ENCODE measurements around the gene PLD4.

PLD4 gene, protein sequence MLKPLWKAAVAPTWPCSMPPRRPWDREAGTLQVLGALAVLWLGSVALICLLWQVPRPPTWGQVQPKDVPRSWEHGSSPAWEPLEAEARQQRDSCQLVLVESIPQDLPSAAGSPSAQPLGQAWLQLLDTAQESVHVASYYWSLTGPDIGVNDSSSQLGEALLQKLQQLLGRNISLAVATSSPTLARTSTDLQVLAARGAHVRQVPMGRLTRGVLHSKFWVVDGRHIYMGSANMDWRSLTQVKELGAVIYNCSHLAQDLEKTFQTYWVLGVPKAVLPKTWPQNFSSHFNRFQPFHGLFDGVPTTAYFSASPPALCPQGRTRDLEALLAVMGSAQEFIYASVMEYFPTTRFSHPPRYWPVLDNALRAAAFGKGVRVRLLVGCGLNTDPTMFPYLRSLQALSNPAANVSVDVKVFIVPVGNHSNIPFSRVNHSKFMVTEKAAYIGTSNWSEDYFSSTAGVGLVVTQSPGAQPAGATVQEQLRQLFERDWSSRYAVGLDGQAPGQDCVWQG

GRCh38 chr14:104924421-104925213, at the start of gene PLD4:
PLD4 (plus strand) TSS chr14:104924879; CDS start chr14:104927141, 2,262 bp downstream.
- peaks cover 15% of the 10 kb centered on the region for H3K36me3 ChIP-seq
- peaks cover 15% of the 10 kb centered on the region; the same call in 1 of the 2 replicates for H4K20me1 ChIP-seq
- peaks cover 84% of the 10 kb centered on the region for H3K4me1 ChIP-seq
- peak within 1 kb of the TSS; percentile 100 for H3K4me2 ChIP-seq
- no peaks in the 10 kb centered on the region; the same call in 1 of the 2 replicates for H3K9me3 ChIP-seq
- peak within 1 kb of the TSS; percentile 70 for H3K4me3 ChIP-seq
- no peak for TF ChIP-seq Cebpa-rat (IDR thresholded peaks at IDR 0.05)
- H3K27me3 ChIP-seq: no peaks in the 10 kb centered on the region
- H3K27ac ChIP-seq: peak within 1 kb of the TSS; percentile 96
- H3K9ac ChIP-seq: peak within 1 kb of the TSS; percentile 87

DNA sequence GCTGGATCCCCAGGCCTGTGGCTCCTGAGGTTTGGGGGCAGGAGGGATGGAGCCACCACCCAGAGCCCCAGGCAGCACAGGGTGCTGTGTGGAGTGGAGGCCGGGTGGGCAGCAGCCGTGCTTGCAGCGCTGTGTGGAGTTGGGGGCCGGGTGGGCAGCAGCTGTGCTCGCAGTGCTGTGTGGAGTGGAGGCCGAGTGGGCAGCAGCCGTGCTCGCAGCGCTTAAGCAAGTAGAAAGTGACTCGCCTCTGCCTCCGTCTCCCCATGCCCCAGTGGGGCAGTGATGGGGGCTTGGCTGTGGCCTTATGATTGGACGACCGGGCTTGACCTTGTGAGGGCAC, 49.3 kb upstream of the PLD4 start:
- no peak overlapping the region for H3K4me2 ChIP-seq
- H3K27ac ChIP-seq: no peak overlapping the region
- no peaks in the 10 kb centered on the region for H3K9me3 ChIP-seq
- no peaks in the 10 kb centered on the region for H3K27me3 ChIP-seq
- peaks cover 42% of the 10 kb centered on the region for H3K4me1 ChIP-seq
- H3K36me3 ChIP-seq: no peaks in the 10 kb centered on the region; the same call in 1 of the 2 replicates
- H4K20me1 ChIP-seq: peaks cover 12% of the 10 kb centered on the region; the same call in 1 of the 2 replicates
- no peak overlapping the region for H3K4me3 ChIP-seq
- TF ChIP-seq Cebpa-rat (IDR thresholded peaks at IDR 0.05): no peak
- no peak overlapping the region for H3K9ac ChIP-seq

- no peaks in the 10 kb centered on the region; the same call in 1 of the 2 replicates for H3K36me3 ChIP-seq
- no peaks in the 10 kb centered on the region for H3K9me3 ChIP-seq
- no peak overlapping the region for H3K27ac ChIP-seq
- H4K20me1 ChIP-seq: 0 out of 2 replicates have a peak, but pooled peaks cover 9% of the 10 kb centered on the region
- no peak overlapping the region for H3K4me3 ChIP-seq
- H3K27me3 ChIP-seq: no peaks in the 10 kb centered on the region
- no peak for TF ChIP-seq Cebpa-rat (IDR thresholded peaks at IDR 0.05)
- H3K9ac ChIP-seq: no peak overlapping the region
- peaks cover 42% of the 10 kb centered on the region for H3K4me1 ChIP-seq
- H3K4me2 ChIP-seq: no peak overlapping the region
Observed at GRCh38 chr14:104875811-104876210, 48.9 kb upstream of the PLD4 start.

GRCh38 chr14:104876251-104876699, 48.4 kb upstream of the PLD4 start:
- no peak overlapping the region for H3K4me3 ChIP-seq
- H3K9ac ChIP-seq: no peak overlapping the region
- H3K4me2 ChIP-seq: 0 out of 2 replicates have a peak overlapping the region, but pooled peaks have one; percentile 1
- H3K27me3 ChIP-seq: no peaks in the 10 kb centered on the region
- H3K36me3 ChIP-seq: no peaks in the 10 kb centered on the region; the same call in 1 of the 2 replicates
- H4K20me1 ChIP-seq: 0 out of 2 replicates have a peak, but pooled peaks cover 9% of the 10 kb centered on the region
- no peak overlapping the region for H3K27ac ChIP-seq
- TF ChIP-seq Cebpa-rat (IDR thresholded peaks at IDR 0.05): no peak
- no peaks in the 10 kb centered on the region for H3K9me3 ChIP-seq
- peaks cover 47% of the 10 kb centered on the region for H3K4me1 ChIP-seq

- Histone ChIP-seq H3K4me2 (0 out of 2 replicates have a peak overlapping the region, but pooled peaks have one; percentile 1), H3K4me3 (no peak overlapping the region), H3K9me3 (no peaks in the 10 kb centered on the region), H3K27me3 (no peaks in the 10 kb centered on the region), H4K20me1 (0 out of 2 replicates have a peak, but pooled peaks cover 9% of the 10 kb centered on the region), H3K9ac (no peak overlapping the region), H3K36me3 (no peaks in the 10 kb centered on the region; the same call in 1 of the 2 replicates), H3K4me1 (peaks cover 57% of the 10 kb centered on the region), H3K27ac (no peak overlapping the region)
- TF ChIP-seq Cebpa-rat (IDR thresholded peaks at IDR 0.05): no peak
Observed at GRCh38 chr14:104877066-104877805, 47.4 kb upstream of the PLD4 start.

GRCh38 chr14:104877806-104878550, 46.7 kb upstream of the PLD4 start:
- H3K36me3 ChIP-seq: no peaks in the 10 kb centered on the region; the same call in 1 of the 2 replicates
- H3K9me3 ChIP-seq: no peaks in the 10 kb centered on the region
- peaks cover 57% of the 10 kb centered on the region for H3K4me1 ChIP-seq
- no peak overlapping the region for H3K4me2 ChIP-seq
- no peak for TF ChIP-seq Cebpa-rat (IDR thresholded peaks at IDR 0.05)
- H3K27ac ChIP-seq: no peak overlapping the region
- no peak overlapping the region for H3K9ac ChIP-seq
- H4K20me1 ChIP-seq: 0 out of 2 replicates have a peak, but pooled peaks cover 9% of the 10 kb centered on the region
- H3K4me3 ChIP-seq: no peak overlapping the region
- no peaks in the 10 kb centered on the region for H3K27me3 ChIP-seq

- no peak overlapping the region for H3K27ac ChIP-seq
- 0 out of 2 replicates have a peak, but pooled peaks cover 9% of the 10 kb centered on the region for H4K20me1 ChIP-seq
- no peak overlapping the region for H3K9ac ChIP-seq
- peaks cover 58% of the 10 kb centered on the region for H3K4me1 ChIP-seq
- H3K9me3 ChIP-seq: no peaks in the 10 kb centered on the region
- no peak overlapping the region for H3K4me2 ChIP-seq
- no peak for TF ChIP-seq Cebpa-rat (IDR thresholded peaks at IDR 0.05)
- H3K36me3 ChIP-seq: no peaks in the 10 kb centered on the region; the same call in 1 of the 2 replicates
- no peaks in the 10 kb centered on the region for H3K27me3 ChIP-seq
- H3K4me3 ChIP-seq: no peak overlapping the region
Observed at GRCh38 chr14:104878582-104878981, 46.1 kb upstream of the PLD4 start.

- no peak overlapping the region for H3K4me3 ChIP-seq
- TF ChIP-seq Cebpa-rat (IDR thresholded peaks at IDR 0.05): no peak
- H3K4me1 ChIP-seq: peaks cover 55% of the 10 kb centered on the region
- H3K9ac ChIP-seq: no peak overlapping the region
- no peaks in the 10 kb centered on the region for H3K9me3 ChIP-seq
- no peak overlapping the region for H3K27ac ChIP-seq
- no peaks in the 10 kb centered on the region; the same call in 1 of the 2 replicates for H3K36me3 ChIP-seq
- peak overlapping the region; percentile 24; the same call in 1 of the 2 replicates for H3K4me2 ChIP-seq
- H4K20me1 ChIP-seq: 0 out of 2 replicates have a peak, but pooled peaks cover 9% of the 10 kb centered on the region
- H3K27me3 ChIP-seq: no peaks in the 10 kb centered on the region
Observed at GRCh38 chr14:104879201-104879982, 45.3 kb upstream of the PLD4 start.
